CD4-positive, alpha-beta T cell treated with Interleukin-6 for 4 hours (primary cell): ENCODE data around the gene CSRP3.

ENCODE experiments used
- DNase-seq: peaks from one replicate; pipeline ENCODE4 v3.0.0-alpha.2; 2020; ENCODE audit warnings: mixed read lengths

Gene CSRP3

GRCh38 chr11:19201737-19202605 is at the start of gene CSRP3:
TSS of gene CSRP3 (minus strand) at chr11:19201983. CDS start at chr11:19192448, 9,535 bp downstream.
- DNase-seq = no peak

GRCh38 chr11:19251577-19251976 is 49.8 kb upstream of the CSRP3 start:
- no peak for DNase-seq

DNA sequence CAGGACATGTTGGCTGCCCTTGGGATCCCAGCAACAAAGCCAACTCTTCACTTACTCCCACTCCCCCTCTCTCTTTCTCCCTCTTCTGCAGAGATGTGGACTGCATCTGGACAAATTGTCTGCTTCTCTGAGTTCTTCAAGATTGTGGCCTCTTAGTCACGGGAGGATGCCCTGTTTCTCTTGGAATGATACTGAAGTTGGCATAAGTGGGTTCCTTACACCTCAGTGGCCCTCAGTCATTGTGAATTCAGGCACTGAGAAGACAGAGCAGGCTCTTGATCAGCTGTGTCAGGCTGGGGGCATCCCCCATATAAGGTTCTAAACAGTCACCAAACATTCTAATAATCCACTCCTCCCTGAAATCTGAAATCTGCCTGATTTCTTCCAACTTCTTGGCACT is 45.0 kb upstream of the CSRP3 start:
- DNase-seq = no peak

DNA sequence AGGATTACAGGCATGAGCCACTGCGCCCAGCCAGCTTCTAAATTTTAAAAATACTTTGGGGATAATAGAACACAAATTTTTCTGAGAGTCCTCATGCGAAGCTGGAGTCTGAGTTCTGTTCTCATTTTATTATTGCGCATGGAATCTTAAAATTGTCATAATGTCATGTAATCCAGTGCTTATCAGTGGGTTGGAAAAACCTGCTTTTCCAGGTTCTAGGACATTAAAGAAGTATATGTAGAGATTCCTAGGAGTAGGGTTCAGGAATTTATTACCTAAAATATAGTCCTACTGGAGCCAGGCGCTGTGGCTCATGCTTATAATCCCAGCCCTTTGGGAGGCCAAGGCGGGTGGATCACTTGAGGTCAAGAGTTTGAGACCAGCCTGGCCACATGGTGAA is 43.6 kb upstream of the CSRP3 start:
- DNase-seq = no peak

GRCh38 chr11:19244621-19245020 is 42.8 kb upstream of the CSRP3 start:
- DNase-seq = no peak

DNA sequence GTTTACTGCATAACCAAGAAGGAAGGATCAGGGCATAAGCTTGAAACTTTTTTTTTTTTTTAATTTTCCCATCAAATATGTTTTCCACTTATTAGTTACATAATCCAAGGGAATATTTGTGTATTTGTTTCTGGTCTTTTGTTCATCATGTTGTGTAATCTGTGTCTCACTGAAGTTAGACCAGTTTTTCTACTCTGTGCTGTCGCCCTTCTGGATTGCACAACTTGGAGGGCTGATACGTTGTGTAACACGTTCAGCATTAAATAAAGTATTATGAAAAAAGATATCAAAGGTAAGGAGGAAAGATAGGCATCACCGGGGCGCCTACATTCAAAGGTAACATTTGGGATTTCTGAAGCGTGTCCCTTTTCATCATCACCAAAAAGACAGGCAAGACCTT is 42.3 kb upstream of the CSRP3 start:
- DNase-seq = no peak

DNA sequence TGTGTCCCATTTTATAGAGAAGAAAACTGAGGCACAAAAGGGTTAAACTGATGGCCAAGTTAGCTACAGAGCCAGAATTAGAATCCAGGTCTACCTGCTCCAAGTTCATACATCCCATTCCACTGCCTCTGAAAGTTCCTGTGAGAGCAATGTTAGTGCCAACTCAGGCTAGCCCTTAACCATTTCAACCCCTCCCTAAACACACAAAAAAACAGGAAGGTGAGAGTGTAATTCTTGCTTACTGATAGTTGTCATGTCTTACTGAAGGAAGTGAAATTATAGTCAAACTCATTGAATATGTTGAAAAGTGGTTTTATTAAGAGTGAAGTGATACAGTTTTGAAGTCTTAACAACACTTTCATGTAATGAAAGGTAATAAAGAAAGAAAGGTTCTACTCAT is 41.8 kb upstream of the CSRP3 start:
- DNase-seq = no peak

- DNase-seq = no peak
Measured at GRCh38 chr11:19243143-19243542, 41.4 kb upstream of the CSRP3 start.

GRCh38 chr11:19242179-19242932 is 40.6 kb upstream of the CSRP3 start:
- DNase-seq = no peak

DNA sequence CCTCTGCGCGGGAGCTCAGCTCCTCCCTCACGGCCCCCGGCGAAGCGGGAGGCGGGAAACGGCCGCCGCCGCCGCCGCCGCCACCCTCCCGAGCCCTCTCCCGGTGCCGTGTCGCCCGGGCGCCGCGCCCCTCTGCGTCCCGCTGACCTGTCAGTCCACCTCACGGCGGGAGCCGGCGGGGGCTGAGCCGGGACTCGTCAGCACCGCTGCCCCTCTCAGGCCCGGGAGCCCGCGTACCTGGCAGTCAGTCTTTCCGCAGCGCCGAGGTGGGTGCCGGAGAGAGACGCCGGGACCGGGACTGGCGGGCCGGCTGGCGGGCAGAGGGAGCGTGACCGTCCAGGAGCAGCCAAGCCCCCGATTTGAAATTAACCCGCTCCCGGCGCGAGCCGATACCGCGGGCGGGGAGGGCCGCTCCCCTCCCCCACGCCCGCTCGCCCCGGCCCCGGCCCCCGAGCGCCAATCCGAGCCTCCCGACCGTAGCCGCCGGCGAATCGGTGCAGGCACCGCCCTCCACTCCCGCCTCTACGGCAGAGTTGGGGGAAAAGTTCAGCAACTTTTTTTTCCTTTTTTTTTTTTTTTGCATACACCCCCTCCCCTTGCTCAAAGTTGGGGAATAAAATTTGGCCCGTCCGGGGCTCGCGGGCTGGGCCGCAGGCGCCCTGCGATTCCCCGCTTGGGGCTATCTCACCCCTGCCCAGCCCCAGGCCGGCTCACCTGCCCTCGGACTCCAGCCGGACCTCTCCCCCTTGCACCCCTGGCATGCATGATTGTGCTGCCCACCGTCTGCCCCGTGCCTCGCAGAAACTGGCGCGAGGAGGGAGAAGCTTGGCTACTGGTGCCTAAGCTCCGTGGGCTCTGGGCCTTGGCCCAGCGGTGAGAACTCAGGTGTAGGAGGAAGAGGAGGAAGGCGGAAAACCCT is 39.7 kb upstream of the CSRP3 start:
- DNase-seq = peak; percentile 16

GRCh38 chr11:19240420-19241259 is 38.9 kb upstream of the CSRP3 start, which contains the start of gene E2F8:
TSS of gene E2F8 (minus strand) at chr11:19240945. CDS start at chr11:19240121, 824 bp downstream.
- peak; percentile 81 for DNase-seq

DNA sequence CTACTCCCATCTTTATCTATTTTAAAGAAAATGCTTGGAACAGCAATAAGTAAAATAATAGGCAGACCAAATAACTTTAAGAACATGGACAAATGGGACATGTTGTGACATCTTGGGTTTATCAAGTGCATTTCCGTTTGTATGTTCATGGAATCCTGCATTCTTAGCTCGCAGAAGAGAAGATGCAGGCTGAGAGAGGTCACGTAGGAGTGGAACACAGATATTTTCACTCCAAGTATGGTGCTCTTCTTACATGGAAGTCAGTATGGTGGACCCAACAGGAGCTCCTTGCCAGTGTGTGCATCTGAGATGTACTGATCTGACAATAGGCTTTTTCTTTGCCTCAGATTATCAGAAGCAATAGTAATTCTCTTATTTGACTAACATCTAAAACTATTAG is 37.3 kb upstream of the CSRP3 start:
- no peak for DNase-seq

GRCh38 chr11:19237813-19238212 is 36.0 kb upstream of the CSRP3 start:
- DNase-seq = no peak

DNA sequence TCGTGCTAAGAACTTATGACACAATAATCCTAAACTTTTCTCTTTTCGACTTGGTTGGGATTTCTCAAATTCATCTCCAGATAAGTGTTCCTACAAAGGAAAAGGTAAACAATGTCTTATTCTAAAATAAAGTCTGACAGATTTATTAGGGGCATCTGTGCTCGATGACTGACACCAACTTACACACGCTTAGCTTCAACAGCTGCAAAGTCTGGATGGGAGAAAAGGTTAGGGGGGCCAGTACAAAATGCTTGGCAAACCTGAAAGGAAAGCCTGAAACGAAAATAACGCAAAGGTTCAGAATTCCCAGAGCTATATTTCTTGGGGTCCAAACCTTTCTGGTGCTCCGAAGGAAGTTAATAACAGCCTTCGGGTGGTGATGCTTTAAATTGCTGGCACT is 35.6 kb upstream of the CSRP3 start:
- DNase-seq = no peak

DNA sequence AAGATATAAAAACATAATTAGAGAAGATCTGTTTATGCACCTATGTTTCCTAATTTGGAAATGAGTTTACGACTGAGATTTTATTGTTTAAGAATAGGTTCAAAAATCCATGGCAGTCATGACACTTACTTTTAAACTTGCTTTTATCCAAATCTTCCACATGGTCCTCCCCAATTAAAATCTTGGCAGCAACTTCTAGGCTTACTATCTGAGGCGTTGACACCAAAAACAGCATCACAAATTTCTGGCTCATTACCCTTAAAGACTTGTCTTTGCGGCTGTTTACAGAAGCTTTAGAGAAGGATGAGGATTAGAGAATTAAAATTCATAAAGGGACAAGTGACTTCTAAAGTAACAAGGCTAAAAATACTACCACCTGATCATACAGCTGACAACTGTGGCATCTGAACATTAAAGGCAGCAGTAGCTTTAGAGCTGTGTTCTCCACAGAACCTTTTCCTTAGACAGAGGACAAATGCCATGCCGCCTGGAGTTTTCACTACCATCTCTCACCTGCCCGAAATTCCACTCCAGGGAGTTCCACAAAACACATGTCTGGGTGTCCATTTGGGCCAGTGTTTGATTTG is 32.5 kb upstream of the CSRP3 start:
- DNase-seq = no peak

DNA sequence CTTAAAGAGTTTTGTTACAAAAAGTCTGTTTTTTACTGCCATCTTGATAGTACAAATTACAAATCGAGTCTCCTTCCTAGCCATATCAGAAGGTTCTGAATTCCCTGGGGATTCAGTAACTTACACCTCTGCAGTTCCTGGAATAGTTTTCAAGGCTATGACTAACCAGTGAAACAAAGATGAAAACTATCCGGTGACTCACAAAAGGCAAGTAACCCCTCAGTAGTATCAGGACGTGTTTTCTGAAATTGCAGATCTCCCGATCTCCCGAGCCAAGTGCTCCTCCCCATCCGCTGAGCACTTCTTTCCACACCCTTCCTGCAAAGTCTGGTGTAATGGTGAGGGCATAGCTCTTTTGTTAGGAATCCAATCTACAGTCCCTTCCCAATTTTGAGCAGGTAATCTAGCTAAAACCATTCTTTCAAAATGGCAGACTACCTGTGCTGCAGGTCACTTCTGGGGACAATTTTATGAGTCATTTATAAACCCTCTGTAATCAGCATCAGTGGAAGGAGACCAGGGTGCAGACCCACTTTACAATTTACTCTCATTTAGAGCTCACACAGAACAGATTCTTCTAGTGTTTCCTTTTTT is 31.2 kb upstream of the CSRP3 start:
- DNase-seq = no peak

GRCh38 chr11:19229671-19230070 is 27.9 kb upstream of the CSRP3 start:
- DNase-seq = no peak

- no peak for DNase-seq
Measured at GRCh38 chr11:19228968-19229367, 27.2 kb upstream of the CSRP3 start.

DNA sequence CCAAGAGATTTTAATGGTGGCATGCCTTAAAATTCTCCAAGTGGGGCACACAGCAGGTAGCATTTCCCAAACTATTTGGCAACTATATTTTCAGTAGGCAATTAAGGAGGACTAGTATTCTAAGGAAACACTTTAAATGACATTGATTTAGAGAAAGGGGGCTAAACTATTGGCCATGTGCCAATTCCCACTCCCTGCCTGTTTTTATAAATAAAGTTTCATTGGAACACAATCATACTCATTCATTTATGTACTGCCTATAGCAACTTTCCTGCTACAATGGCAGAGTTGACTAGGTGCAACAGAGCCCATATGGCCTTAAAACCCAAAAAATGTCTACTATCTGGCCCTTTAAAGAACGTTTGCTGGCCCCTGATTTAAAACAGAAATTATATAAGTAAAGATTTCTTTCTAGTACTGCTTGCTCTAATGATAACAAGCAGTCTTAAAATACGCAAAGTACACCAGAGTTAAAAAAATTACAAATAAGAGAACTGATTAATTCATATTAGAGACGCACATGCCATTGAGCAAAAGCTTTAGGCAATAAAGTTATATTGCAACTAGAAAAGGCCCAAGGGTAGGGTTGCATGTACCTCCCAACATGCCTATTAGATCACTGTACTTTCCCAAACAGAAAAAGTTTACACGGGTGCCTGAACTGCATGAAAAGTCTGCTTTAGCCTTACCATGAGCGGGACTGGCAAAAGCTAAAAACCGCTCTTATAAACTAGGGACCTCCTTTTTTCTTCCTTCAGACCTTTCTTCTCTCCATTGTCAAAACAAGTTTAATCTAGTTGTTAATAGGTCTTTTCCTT is 24.8 kb upstream of the CSRP3 start:
- DNase-seq = no peak

DNA sequence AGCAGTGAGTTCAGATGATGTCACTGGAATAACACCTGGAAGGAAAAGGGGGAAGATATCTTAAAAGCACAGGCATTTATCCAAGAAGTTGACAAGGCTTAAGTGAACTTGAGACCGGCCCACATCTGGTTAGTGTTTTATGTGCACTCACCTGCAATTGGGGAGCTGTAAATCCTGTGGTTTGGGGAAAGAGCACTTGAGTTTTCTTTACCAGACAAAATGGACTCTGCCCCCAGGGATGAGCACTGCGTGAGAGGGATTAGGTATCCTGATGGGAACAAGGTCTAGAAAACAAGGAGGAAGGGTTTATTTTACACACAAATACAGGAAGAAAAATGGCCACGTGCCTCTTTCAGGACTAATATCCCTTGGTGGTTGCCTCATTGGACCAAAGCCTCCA is 23.8 kb upstream of the CSRP3 start:
- no peak for DNase-seq
